Lung (tissue), 12 donors: ENCODE data around the gene KRT78. TPM values are rescaled to one million over a fixed set of nuclear protein-coding genes. Genes with fewer than 3 reads are reported as not detected.

Experiments
- ATAC-seq: fragments of 200-7000 bp; cut with Tn5 transposase; one replicate; pipeline ENCODE4 v1.9.1; 2020; ENCODE audit warnings: moderate number of reproducible peaks; ENCODE audit not compliant: insufficient read depth, low FRiP score
- DNase-seq, 3 donors: peaks; one replicate each; pipeline ENCODE4 v3.0.0-alpha.2; 2013 to 2017
- H3K27ac ChIP-seq, 2 donors: one replicate each; pipeline ENCODE4 v1.5.1; 2013; ENCODE audit warnings: mild to moderate bottlenecking in 2 of 2, moderate library complexity in 2 of 2, control low read depth in 1 of 2, inconsistent platforms in 1 of 2, low read depth in 1 of 2, low read length in 1 of 2
- H3K27me3 ChIP-seq, 3 donors: one replicate each; pipeline ENCODE4 v1.5.1; 2013; ENCODE audit warnings: low read length in 2 of 3; ENCODE audit not compliant: control insufficient read depth in 3 of 3, insufficient read depth in 3 of 3
- H3K36me3 ChIP-seq, 4 donors: one replicate each; pipeline ENCODE4 v1.5.1; 2013; ENCODE audit warnings: low read length in 4 of 4, mild to moderate bottlenecking in 1 of 4, moderate library complexity in 1 of 4; ENCODE audit not compliant: control insufficient read depth in 4 of 4, insufficient read depth in 4 of 4
- H3K4me1 ChIP-seq, 5 donors: one replicate each; pipeline ENCODE4 v1.5.1; 2013; ENCODE audit warnings: low read length in 5 of 5, mild to moderate bottlenecking in 2 of 5, moderate library complexity in 1 of 5; ENCODE audit not compliant: control insufficient read depth in 5 of 5, insufficient read depth in 5 of 5
- H3K4me3 ChIP-seq: one replicate; pipeline ENCODE4 v1.5.1; 2013; ENCODE audit warnings: mild to moderate bottlenecking, control low read depth, moderate library complexity
- H3K9ac ChIP-seq, 2 donors: one replicate each; pipeline ENCODE4 v1.5.1; 2013; ENCODE audit warnings: low read length in 2 of 2, control low read depth in 1 of 2; ENCODE audit not compliant: insufficient read depth in 1 of 2
- H3K9me3 ChIP-seq, 4 donors: one replicate each; pipeline ENCODE4 v1.5.1; 2013; ENCODE audit warnings: low read length in 3 of 4, mild to moderate bottlenecking in 1 of 4, moderate library complexity in 1 of 4; ENCODE audit not compliant: control insufficient read depth in 4 of 4, insufficient read depth in 3 of 4
- WGBS, 2 donors: extraction: QIAGEN DNeasy Blood & Tissue Kit; methylation state at CpG; one replicate each; pipeline ENCODE4 v1.1.7; 2013; 5-methylcytosine and 5-hydroxymethylcytosine counted together
- polyA plus RNA-seq, 2 donors: library from polyadenylated mRNA; stranded (reverse); fragments of 200-250 nt; gene quantifications; one replicate each; pipeline ENCODE4 v1.2.1, GENCODE V29; 2013
- total RNA-seq, 2 donors: library from RNA; depleted of rRNA in 1 of 2; stranded (reverse); fragments of >200 nt in 1 of 2; gene quantifications; one replicate each; pipeline ENCODE4 v1.2.1, GENCODE V29; 2014 to 2021
- TF ChIP-seq, protein P1 (sequence below): IDR thresholded peaks from 2 replicates; pipeline ENCODE4 v1.5.1; 2012; ENCODE audit warnings: mild to moderate bottlenecking; ENCODE audit errors: control extremely low read depth, extremely low read depth
- donor health status: control.
- donor health status: control.
- donor health status: Bipolar disorder and iron deficiency.
- donor health status: healthy.
- donor health status: DM: yes; HTN: yes; CAD: no.

KRT78 gene
- total and polyA plus RNA-seq, 4 donors: 0.02 to 0.65 TPM; not detected in 2

DNA sequence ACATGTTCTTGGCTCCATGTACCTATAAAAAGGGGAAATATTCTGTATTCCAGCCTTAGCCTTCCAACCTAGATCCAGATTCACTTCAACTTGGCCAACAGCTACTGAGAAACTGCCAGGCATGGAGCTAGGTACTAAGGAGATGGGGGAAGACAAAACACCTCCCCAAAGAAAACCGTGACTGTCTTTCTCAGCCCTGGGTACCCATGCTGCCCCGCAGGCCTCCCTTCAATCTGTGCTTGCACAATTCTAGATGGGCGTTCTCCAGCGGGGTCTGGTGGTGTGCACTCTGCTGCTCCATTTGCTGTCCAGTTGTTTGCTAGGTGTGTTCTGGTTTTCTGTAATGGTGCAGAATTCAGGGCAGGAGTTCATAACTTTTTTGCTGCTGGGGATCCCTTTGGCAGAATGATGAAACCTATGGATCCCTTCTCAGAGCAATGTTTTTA is 34.1 kb downstream of the KRT78 start:
- Histone ChIP-seq H3K27ac (no peak overlapping the region), H3K27me3 (peaks cover 0 to 22% (median 2%) of the 10 kb centered on the region in 3 donors), H3K9me3 (no peaks in the 10 kb centered on the region), H3K36me3 (no peaks in the 10 kb centered on the region), H3K4me1 (peaks cover 0 to 33% (median 3%) of the 10 kb centered on the region in 5 donors), H3K4me3 (no peak overlapping the region), H3K9ac (no peak overlapping the region)
- 50 to 70% methylated on average over 4 of the region's 4 CpGs for WGBS, 2 donors
- no peak for ATAC-seq
- TF ChIP-seq, protein P1, sequence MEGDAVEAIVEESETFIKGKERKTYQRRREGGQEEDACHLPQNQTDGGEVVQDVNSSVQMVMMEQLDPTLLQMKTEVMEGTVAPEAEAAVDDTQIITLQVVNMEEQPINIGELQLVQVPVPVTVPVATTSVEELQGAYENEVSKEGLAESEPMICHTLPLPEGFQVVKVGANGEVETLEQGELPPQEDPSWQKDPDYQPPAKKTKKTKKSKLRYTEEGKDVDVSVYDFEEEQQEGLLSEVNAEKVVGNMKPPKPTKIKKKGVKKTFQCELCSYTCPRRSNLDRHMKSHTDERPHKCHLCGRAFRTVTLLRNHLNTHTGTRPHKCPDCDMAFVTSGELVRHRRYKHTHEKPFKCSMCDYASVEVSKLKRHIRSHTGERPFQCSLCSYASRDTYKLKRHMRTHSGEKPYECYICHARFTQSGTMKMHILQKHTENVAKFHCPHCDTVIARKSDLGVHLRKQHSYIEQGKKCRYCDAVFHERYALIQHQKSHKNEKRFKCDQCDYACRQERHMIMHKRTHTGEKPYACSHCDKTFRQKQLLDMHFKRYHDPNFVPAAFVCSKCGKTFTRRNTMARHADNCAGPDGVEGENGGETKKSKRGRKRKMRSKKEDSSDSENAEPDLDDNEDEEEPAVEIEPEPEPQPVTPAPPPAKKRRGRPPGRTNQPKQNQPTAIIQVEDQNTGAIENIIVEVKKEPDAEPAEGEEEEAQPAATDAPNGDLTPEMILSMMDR: no peak
- no peak for DNase-seq

GRCh38 chr12:52813885-52814709 is 34.7 kb downstream of the KRT78 start, which contains the start of gene KRT4:
TSS of gene KRT4 (minus strand) at chr12:52814116. CDS start at chr12:52814058, 58 bp downstream.
- Histone ChIP-seq H3K9me3 (no peaks in the 10 kb centered on the region), H3K4me1 (peaks cover 0 to 33% (median 3%) of the 10 kb centered on the region in 5 donors), H3K27me3 (peaks cover 0 to 21% (median 2%) of the 10 kb centered on the region in 3 donors), H3K4me3 (no peak within 1 kb of the TSS), H3K36me3 (no peaks in the 10 kb centered on the region), H3K9ac (no peak within 1 kb of the TSS), H3K27ac (no peak within 1 kb of the TSS)
- DNase-seq: peak in 2 of 3 donors; percentile 65 to 82
- TF ChIP-seq, protein P1: no peak
- ATAC-seq: peak; percentile 76
- WGBS, 2 donors: 62 to 80% methylated on average over 15 of the region's 15 CpGs

DNA sequence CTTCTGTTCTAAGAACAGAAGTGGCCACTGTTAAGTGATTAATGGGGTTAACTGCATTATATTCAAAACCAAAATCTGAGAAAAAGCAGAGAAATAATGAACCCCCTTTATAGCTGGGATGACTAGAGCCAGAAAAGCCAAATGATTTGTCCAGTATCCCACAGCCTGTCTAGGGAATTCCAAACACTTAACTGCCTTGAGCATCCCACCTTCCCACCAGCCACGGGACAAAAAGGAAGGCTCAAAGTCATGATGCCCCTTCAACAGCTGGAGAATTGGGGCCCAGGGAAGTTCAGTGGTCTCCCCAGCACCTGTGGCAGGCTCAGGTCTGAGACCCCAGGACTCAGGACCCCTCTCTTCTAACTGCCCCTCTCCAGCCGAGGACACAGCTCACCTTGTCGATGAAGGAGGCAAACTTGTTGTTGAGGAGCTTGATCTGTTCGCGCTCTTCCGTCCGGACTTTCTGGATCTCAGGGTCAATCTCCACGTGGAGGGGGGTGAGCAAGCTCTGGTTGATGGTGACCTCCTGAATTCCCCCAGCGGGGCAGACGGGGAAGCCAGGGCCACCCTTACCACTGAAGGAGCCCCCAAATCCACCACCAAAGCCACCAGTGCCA is 35.5 kb downstream of the KRT78 start:
- H3K27ac ChIP-seq: no peak overlapping the region
- WGBS, 2 donors: 77 to 89% methylated on average over 10 of the region's 10 CpGs
- H3K27me3 ChIP-seq: peaks cover 0 to 25% (median 2%) of the 10 kb centered on the region in 3 donors
- TF ChIP-seq, protein P1: no peak
- H3K9ac ChIP-seq: no peak overlapping the region
- no peaks in the 10 kb centered on the region for H3K36me3 ChIP-seq
- H3K9me3 ChIP-seq: peaks cover 0 to 3% (median 0%) of the 10 kb centered on the region in 4 donors
- ATAC-seq (no peak), DNase-seq (no peak)
- H3K4me1 ChIP-seq: peaks cover 0 to 25% (median 3%) of the 10 kb centered on the region in 5 donors
- H3K4me3 ChIP-seq: no peak overlapping the region
